A375 (cell line): ENCODE data around the gene HOXA6. TPM values are rescaled to one million over a fixed set of nuclear protein-coding genes. Genes with fewer than 3 reads are reported as not detected.

Experiments used
- small RNA-seq: library from RNA; depleted of rRNA; stranded (forward); fragments of <200 nt; gene quantifications from one replicate; pipeline ENCODE3, GENCODE V24; 2014
- total RNA-seq: library from RNA; depleted of rRNA; stranded (reverse); fragments of >200 nt; shearing (Covaris generic); gene quantifications from 2 replicates; pipeline ENCODE4 v1.2.3, GENCODE V29; 2014; rRNA removed

The HOXA6 gene
- total RNA-seq, 1 experiment from 2014 or later, result 5.7 TPM

Small RNA genes within 50 kb of the gene (small RNA-seq; reads per million reads assigned to genes)
- gene AC004080.5 (not detected), gene RF01977 (not detected), gene RF02140 (not detected), gene RF02141 (not detected)

Other genes with a start within 250 kb of the HOXA6 start
- gene HOXA1, start 51.8 kb downstream of the HOXA6 start, total RNA-seq, result 0.94 and 1.1 TPM in 2 replicates
- gene HOXA2, start 45.1 kb downstream of the HOXA6 start, total RNA-seq, result 1.4 TPM in 2 replicates
- 2.9 and 4.0 TPM in 2 replicates for gene HOXA4, start 17.0 kb downstream of the HOXA6 start, total RNA-seq
- gene HOXA5, start 4.1 kb downstream of the HOXA6 start, total RNA-seq, result 13.1 and 25.2 TPM in 2 replicates
- 2.5 and 2.6 TPM in 2 replicates for gene HOXA3, start 4.8 kb upstream of the HOXA6 start, total RNA-seq
- gene HOXA7, start 8.9 kb upstream of the HOXA6 start, total RNA-seq, result not detected in 2 replicates
- 1.2 and 1.3 TPM in 2 replicates for gene HOXA9, start 17.8 kb upstream of the HOXA6 start, total RNA-seq
- gene HOXA10, start 26.5 kb upstream of the HOXA6 start, total RNA-seq, result 14.8 and 16.1 TPM in 2 replicates
- gene HOXA11, start 37.5 kb upstream of the HOXA6 start, total RNA-seq, result 1.2 TPM in 2 replicates
- gene HOXA13, start 52.3 kb upstream of the HOXA6 start, total RNA-seq, result 0.11 and 0.26 TPM in 2 replicates
- not detected in 2 replicates for gene EVX1, start 95.0 kb upstream of the HOXA6 start, total RNA-seq